ENCODE results near the gene VMAC. TPM values are rescaled to one million over a fixed set of nuclear protein-coding genes. Genes with fewer than 3 reads are reported as not detected.

The VMAC gene
- total RNA-seq, 8 experiments from 2014 or later = 1.8 to 5.2 (median 3.3) TPM

GRCh38 chr19:5957170-5957569 lies 52.5 kb downstream of the VMAC start:
- in situ Hi-C loops (cut with MboI; ENCODE audit: low pct_unique_long_range_greater_than_20kb in 2 of 9, low sequenced_read_pairs in 9 of 9, unreplicated experiment in 9 of 9) = no loop called here
- no peak overlapping the region for H3K27ac ChIP-seq
- peak in 2 of 8 experiments; percentile 2 to 17 for ATAC-seq (replicated peaks in 6 of 8)
- H3K4me1 ChIP-seq (replicated peaks in 1 of 2) = peaks cover 70 to 76% of the 10 kb centered on the region in 2 donors
- no peak overlapping the region for H3K4me3 ChIP-seq
- 65 to 88% (median 76%) methylated on average over 1 to 6 of the region's 10 CpGs; no CpG with 5 or more reads in 4 of the 10 experiments for WGBS, 10 experiments

GRCh38 chr19:5958074-5958850 lies 53.6 kb downstream of the VMAC start:
- Histone ChIP-seq H3K27ac (no peak overlapping the region), H3K4me3 (no peak overlapping the region), H3K4me1 (replicated peaks in 1 of 2) (peaks cover 69 to 71% of the 10 kb centered on the region in 2 donors)
- WGBS, 10 experiments = 4 to 93% (median 69%) methylated on average over 2 to 18 of the region's 21 CpGs; no CpG with 5 or more reads in 1 of the 10 experiments
- in situ Hi-C loops (cut with MboI; ENCODE audit: low pct_unique_long_range_greater_than_20kb in 2 of 9, low sequenced_read_pairs in 9 of 9, unreplicated experiment in 9 of 9) = no loop called here
- ATAC-seq (replicated peaks in 6 of 8) = peak in 1 of 8 experiments; percentile 33

- peaks cover 63 to 66% of the 10 kb centered on the region in 2 donors for H3K4me1 ChIP-seq (replicated peaks in 1 of 2)
- ATAC-seq (replicated peaks in 6 of 8) = no peak
- H3K27ac ChIP-seq = no peak overlapping the region
- in situ Hi-C loops (cut with MboI; ENCODE audit: low pct_unique_long_range_greater_than_20kb in 2 of 9, low sequenced_read_pairs in 9 of 9, unreplicated experiment in 9 of 9) = no loop called here
- 80 to 100% (median 85%) methylated on average over 4 to 8 of the region's 10 CpGs; no CpG with 5 or more reads in 7 of the 10 experiments for WGBS, 10 experiments
- H3K4me3 ChIP-seq = no peak overlapping the region
These were observed 54.1 kb downstream of the VMAC start for GRCh38 chr19:5958851-5959122.

GRCh38 chr19:5959260-5960004 lies 54.8 kb downstream of the VMAC start:
- Histone ChIP-seq H3K4me3 (no peak overlapping the region), H3K27ac (peak overlapping the region in 1 of 2 donors; percentile 62), H3K4me1 (replicated peaks in 1 of 2) (peaks cover 57 to 59% of the 10 kb centered on the region in 2 donors)
- in situ Hi-C loops (cut with MboI; ENCODE audit: low pct_unique_long_range_greater_than_20kb in 2 of 9, low sequenced_read_pairs in 9 of 9, unreplicated experiment in 9 of 9) = no loop called here
- 60 to 95% (median 80%) methylated on average over 1 to 10 of the region's 14 CpGs; no CpG with 5 or more reads in 5 of the 10 experiments for WGBS, 10 experiments
- no peak for ATAC-seq (replicated peaks in 6 of 8)

Other genes starting within 250 kb of the VMAC start
- gene MICOS13, start 224.4 kb upstream of the VMAC start, total RNA-seq = 10 to 100 TPM; 36.6 to 86.7 (median 54.2) TPM
- gene HSD11B1L, start 223.8 kb upstream of the VMAC start, total RNA-seq = 10 to 100 TPM in 5 of 8 experiments, 1 to 10 TPM in 3; 4.6 to 28.1 (median 20.6) TPM
- gene RPL36, start 214.6 kb upstream of the VMAC start, total RNA-seq = 1,000 to 10,000 TPM; 1,024 to 1,875 (median 1,439) TPM
- 100 to 1,000 TPM in 1 of 8 experiments, 10 to 100 TPM in 7; 49.8 to 109 (median 94.9) TPM for gene LONP1, start 184.7 kb upstream of the VMAC start, total RNA-seq
- gene CATSPERD, start 184.2 kb upstream of the VMAC start, total RNA-seq = under 1 TPM in 1 of 8 experiments, not detected in 7; 0.05 TPM
- 1 to 10 TPM in 6 of 8 experiments, under 1 TPM in 2; 0.43 to 5.7 (median 1.3) TPM for gene PRR22, start 120.1 kb upstream of the VMAC start, total RNA-seq
- 10 to 100 TPM in 7 of 8 experiments, 1 to 10 TPM in 1; 8.9 to 49.0 (median 20.2) TPM for gene DUS3L, start 113.7 kb upstream of the VMAC start, total RNA-seq
- gene NRTN, start 99.8 kb upstream of the VMAC start, total RNA-seq = 1 to 10 TPM in 3 of 8 experiments, under 1 TPM in 3, not detected in 2; 0.49 to 2.7 (median 1.1) TPM
- gene FUT6, start 65.2 kb upstream of the VMAC start, total RNA-seq = 1 to 10 TPM in 2 of 8 experiments, under 1 TPM in 5, not detected in 1; 0.35 to 2.2 (median 0.87) TPM
- 1 to 10 TPM in 4 of 8 experiments, under 1 TPM in 2, not detected in 2; 0.21 to 4.5 (median 1.4) TPM for gene FUT3, start 53.4 kb upstream of the VMAC start, total RNA-seq
- 1 to 10 TPM in 1 of 8 experiments, under 1 TPM in 5, not detected in 2; 0.13 to 1.6 (median 0.44) TPM for gene FUT5, start 34.3 kb upstream of the VMAC start, total RNA-seq
- 100 to 1,000 TPM; 253 to 531 (median 343) TPM for gene NDUFA11, start 1.1 kb upstream of the VMAC start, total RNA-seq
- 10 to 100 TPM in 3 of 8 experiments, 1 to 10 TPM in 5; 3.1 to 62.5 (median 8.0) TPM for gene CAPS, start 9.4 kb downstream of the VMAC start, total RNA-seq
- gene RANBP3, start 73.3 kb downstream of the VMAC start, total RNA-seq = 10 to 100 TPM; 31.5 to 69.1 (median 41.0) TPM
- 10 to 100 TPM in 1 of 8 experiments, 1 to 10 TPM in 7; 1.4 to 23.2 (median 7.4) TPM for gene RFX2, start 205.6 kb downstream of the VMAC start, total RNA-seq
- under 1 TPM in 6 of 8 experiments, not detected in 2; 0.11 to 0.82 (median 0.45) TPM for gene ACSBG2, start 230.8 kb downstream of the VMAC start, total RNA-seq